GM19240 (cell line): ENCODE data around the gene ZBTB34.

Experiments used
- DNase-seq: peaks from one replicate; pipeline ENCODE4 v3.0.0; 2011; ENCODE audit warnings: low spot score; ENCODE audit not compliant: insufficient read length

ZBTB34 gene

GRCh38 chr9:126876531-126876930 lies 16.1 kb downstream of the ZBTB34 start:
- DNase-seq, result no peak

DNA sequence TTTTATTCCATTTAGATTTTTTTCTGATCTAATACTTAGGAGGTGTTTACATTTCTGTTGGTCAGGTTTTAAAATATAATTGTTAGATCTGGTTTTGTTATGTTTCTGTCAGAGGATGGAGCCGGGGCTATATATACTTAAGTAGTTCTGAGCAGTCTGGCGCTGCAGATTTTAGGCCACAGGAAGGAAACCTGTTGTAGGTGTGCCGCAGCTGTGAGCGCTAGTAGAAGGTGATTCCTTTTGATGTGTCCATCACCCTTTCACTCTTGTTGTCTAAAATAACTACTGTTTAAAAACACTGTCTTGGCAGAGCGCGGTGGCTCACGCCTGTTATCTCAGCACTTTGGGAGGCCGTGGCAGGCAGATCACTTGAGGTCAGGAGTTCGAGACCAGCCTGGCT lies 17.0 kb downstream of the ZBTB34 start:
- DNase-seq, result no peak

DNA sequence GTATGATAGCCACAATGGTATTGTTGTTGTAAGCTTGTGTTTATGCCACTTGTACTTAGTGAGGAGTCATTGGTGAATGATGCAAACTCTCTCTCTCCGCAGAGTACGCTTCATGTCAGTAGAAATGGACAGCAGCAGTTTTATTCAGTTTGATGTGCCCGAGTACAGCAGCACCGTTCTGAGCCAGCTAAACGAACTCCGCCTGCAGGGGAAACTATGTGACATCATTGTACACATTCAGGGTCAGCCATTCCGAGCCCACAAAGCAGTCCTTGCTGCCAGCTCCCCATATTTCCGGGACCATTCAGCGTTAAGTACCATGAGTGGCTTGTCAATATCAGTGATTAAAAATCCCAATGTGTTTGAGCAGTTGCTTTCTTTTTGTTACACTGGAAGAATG lies 18.8 kb downstream of the ZBTB34 start:
- DNase-seq, result no peak

DNA sequence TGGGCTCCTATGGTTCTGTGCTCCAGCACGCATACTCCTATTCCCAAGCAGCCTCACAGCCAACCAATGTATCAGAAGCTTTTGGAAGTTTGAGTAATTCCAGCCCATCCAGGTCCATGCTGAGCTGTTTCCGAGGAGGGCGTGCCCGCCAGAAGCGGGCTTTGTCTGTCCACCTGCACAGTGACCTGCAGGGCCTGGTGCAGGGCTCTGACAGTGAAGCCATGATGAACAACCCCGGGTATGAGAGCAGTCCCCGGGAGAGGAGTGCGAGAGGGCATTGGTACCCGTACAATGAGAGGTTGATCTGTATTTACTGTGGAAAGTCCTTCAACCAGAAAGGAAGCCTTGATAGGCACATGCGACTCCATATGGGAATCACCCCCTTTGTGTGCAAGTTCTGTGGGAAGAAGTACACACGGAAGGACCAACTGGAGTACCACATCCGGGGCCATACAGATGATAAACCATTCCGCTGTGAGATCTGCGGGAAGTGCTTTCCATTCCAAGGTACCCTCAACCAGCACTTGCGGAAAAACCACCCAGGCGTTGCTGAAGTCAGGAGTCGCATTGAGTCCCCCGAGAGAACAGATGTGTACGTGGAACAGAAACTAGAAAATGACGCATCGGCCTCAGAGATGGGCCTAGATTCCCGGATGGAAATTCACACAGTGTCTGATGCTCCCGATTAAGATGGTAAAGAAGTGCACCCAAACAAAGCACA lies 19.9 kb downstream of the ZBTB34 start:
- no peak for DNase-seq

- DNase-seq, result no peak
Measured at GRCh38 chr9:126880947-126881332, 20.5 kb downstream of the ZBTB34 start.

DNA sequence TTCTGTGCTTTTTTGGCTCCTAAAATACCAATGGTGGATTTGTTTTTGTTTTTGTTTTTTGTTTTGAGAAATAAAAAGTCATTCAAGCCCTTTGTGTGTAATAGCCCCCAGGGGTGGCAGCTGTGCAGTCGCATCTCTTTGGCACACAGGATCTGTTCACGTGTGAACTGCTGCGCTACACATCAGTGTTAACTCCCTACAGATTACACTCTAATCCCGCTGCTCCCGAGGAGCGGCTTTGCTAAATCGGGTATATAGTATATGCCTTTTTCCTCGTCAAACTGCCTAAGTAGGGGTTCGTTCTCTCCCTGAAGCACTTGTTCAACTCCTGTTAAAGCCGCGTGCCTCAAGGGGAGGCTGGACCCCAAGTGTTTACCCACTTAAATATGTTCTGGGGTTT lies 22.3 kb downstream of the ZBTB34 start:
- DNase-seq, result no peak

DNA sequence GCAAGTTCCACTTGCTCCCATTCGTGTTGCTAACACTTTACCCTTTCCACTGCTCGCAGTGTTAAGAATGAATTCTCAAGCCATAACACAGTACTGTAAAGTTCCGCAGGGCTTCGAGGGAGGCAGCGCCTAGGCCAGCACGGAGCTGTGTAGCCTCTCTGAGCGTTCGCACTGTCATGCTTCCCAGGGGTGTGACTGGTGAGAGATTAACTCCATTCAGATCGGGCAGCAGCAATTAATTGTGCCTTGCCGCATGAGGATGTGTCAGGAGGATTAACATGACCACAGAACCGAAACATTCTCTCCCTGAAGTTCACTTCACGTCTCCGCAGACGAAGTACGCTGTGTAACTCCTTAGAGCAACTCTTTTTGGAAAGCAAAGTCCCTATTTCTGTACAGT lies 23.2 kb downstream of the ZBTB34 start:
- DNase-seq, result no peak

GRCh38 chr9:126885131-126885641 lies 24.7 kb downstream of the ZBTB34 start:
- DNase-seq, result no peak

- no peak for DNase-seq
Measured at GRCh38 chr9:126886034-126886822, 25.8 kb downstream of the ZBTB34 start.

GRCh38 chr9:126886897-126887296 lies 26.5 kb downstream of the ZBTB34 start:
- no peak for DNase-seq

- no peak for DNase-seq
Measured at GRCh38 chr9:126891676-126892075, 31.2 kb downstream of the ZBTB34 start.

DNA sequence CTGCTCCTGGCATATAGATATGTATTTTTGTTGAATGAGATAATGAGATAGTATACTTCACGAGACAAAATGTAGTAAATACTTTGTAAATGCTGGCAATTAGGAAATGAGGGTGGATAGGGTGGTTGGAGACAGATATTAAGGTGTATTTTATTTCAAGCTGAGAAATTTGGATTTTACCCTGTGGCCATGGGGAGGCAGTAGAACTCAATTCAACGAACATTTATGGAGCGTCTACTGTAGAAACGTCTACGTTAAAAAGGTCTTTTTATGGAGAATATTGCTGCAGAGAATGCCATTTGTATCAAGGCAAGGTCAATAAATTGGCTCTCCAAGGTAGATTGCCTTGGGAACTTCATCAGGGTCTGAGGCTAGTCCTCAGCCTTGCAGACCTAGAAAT lies 32.6 kb downstream of the ZBTB34 start:
- DNase-seq, result no peak

DNA sequence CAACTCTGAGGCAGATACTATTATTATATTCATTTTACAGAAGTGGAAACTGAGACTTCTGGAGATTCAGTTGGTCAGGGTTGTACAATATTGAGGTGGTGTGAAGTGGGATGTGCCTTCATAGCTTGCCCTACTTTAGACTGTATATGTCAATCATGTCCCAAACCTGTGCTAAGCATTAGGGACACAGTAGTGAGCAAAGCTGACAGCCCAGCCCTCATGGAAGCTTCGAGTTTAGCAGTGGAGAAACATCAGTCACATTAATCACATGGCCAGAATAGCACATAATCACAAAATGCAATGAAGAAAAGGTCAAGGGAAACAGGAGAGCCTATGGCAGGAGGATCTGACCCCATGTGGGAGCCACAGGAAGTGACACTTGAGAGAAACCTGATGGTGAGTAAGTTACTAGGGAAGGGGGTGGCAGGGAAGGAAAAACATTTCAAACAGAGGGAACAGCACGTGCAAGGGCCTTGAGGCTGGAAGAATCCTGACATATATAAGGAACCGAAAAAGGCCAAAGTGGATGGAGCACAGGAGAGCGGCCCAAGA lies 33.7 kb downstream of the ZBTB34 start:
- no peak for DNase-seq

DNA sequence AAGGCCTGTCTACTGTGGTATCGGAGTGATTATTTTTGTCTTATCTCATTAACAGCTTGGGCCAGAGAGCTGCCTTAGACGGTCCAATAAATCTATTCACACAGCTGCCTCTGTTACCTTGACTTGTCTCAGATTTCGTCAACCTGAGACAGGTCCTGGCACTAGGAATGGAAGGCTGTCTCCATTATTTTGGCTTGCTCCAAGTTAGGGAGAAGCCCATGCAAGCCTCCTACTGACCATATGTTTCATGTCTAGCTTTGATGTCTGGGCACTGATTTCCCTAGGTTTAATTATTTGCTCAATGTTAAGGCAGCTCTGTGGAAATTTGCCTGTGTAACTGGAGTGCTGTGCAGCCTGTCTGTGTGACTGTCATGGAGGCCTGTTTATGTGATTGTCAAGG lies 41.8 kb downstream of the ZBTB34 start:
- no peak for DNase-seq

GRCh38 chr9:126904586-126904985 lies 44.1 kb downstream of the ZBTB34 start:
- DNase-seq, result no peak

DNA sequence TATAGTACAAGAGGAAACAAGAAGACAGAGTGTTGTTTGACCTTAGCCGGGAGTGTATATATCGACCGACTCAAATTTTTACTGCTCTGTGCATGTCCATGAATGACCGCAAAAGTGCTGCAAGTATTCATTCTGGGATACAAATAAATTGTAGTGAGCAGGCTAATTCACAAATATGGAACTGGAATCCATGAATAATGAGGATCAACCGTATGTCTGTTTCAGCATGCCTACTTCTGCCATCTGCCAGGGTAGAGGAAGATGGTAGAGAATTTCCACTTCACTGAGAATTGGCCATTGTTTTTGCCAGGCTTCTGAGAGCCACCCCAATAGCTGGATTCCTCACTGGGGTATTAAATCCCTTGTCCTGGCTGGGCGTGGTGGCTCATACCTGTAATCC lies 45.7 kb downstream of the ZBTB34 start:
- DNase-seq, result no peak

GRCh38 chr9:126907058-126907457 lies 46.6 kb downstream of the ZBTB34 start:
- no peak for DNase-seq

GRCh38 chr9:126914458-126915280 lies 54.2 kb downstream of the ZBTB34 start, which contains the start of gene RALGPS1:
TSS of gene RALGPS1 (plus strand) at chr9:126914782. CDS start at chr9:126962290, 47,508 bp downstream.
- DNase-seq, result peak; percentile 98

GRCh38 chr9:126915281-126915816 lies 54.9 kb downstream of the ZBTB34 start:
- DNase-seq, result no peak

- DNase-seq, result no peak
Measured at GRCh38 chr9:126915846-126916543, 55.6 kb downstream of the ZBTB34 start.

DNA sequence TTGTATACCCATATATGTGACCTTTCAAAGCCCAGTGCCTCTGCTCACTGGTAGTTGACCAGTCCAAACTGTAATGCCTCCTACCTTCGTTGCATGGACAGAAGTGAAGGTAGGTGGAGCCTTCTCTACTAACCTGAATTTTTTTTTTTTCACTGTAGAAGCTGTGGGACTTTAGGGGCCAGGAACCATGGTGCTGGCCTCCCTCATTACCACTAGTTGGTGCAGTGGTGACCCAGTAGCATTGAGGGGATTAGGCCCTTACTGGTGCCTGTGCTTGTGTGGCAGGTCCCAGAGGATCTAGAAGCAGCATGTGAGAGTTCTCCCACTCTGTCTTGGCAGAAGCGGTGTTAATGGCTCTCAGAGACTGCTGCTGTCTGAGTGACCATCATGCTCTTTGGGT lies 56.5 kb downstream of the ZBTB34 start:
- no peak for DNase-seq
